Head of caudate nucleus (tissue), 42 donors: Measurements from ENCODE around the gene FLVCR1.
"Not testable (repeated sequence)": the region's sequence is repeated elsewhere in the genome, so short reads cannot be mapped to it uniquely, and the experiment has no call there.

Experiments used
- DNase-seq, 42 donors: peaks; one replicate each; pipeline versions ENCODE4 v3.0.0 to v3.0.0-alpha.2; 2020 to 2021; ENCODE audit warnings: mixed read lengths in 7 of 42
- intact Hi-C: fragments of 100-400 bp; cut with DNase I; formaldehyde crosslinking; loops from one replicate; pipeline ENCODE4 v1.15.0; 2022

Gene FLVCR1

GRCh38 chr1:212856755-212857154 lies 1.3 kb upstream of the FLVCR1 start:
- DNase-seq: no peak
- intact Hi-C loops: no loop called here

- intact Hi-C loops: no loop called here
- DNase-seq: peak in 35 of 42 donors; percentile 5 to 57 (median 25)
Observed at GRCh38 chr1:212858461-212859265, 588 bp downstream of the FLVCR1 start.

GRCh38 chr1:212860713-212861581 lies 2.9 kb downstream of the FLVCR1 start:
- intact Hi-C loops: no loop called here
- no peak for DNase-seq

GRCh38 chr1:212862111-212862690 lies 4.1 kb downstream of the FLVCR1 start:
- intact Hi-C loops: no loop called here
- DNase-seq: no peak

DNA sequence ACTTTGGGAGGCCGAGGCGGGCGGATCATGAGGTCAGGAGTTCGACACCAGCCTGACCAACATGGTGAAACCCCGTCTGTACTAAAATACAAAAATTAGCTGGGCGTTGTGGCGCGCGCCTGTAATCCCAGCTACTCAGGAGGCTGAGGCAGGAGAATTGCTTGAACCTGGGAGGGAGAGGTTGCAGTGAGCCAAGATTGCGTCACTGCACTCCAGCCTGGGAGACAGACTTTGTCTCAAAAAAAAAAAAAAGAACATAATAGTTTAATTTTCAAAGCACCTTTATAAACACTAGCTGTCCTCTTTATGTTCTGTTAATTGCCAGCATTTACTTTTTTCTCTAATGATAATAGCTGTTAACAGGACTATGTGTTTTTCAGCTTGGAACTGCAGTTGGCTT lies 5.3 kb downstream of the FLVCR1 start:
- DNase-seq: not testable (repeated sequence)

GRCh38 chr1:212864201-212864600 lies 6.1 kb downstream of the FLVCR1 start:
- DNase-seq: peak in 11 of 42 donors; percentile 8 to 53 (median 19)
- intact Hi-C loops: no loop called here

More for the DNA sequence above, 5.3 kb downstream of the FLVCR1 start:
- intact Hi-C loops: not testable (repeated sequence)

DNA sequence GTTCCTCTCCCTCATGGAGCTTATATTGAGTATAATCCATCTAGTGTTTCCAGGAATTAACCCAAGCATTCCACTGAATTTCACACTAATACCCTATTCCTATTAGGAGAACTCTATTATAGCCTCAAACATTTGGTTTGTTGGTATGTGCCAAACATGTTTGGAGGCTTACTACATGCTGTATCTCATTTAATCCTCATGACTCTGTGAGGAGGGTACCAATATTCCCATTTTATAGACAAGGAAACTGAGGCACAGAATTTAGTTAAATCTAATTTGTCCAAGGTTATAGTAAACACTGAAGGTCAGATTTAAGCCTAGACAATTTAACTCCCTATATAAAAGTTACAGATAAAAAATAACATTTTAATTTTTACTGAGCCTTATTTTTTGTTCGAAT lies 9.1 kb downstream of the FLVCR1 start:
- intact Hi-C loops: no loop called here
- no peak for DNase-seq

- DNase-seq: no peak
- intact Hi-C loops: no loop called here
Observed at GRCh38 chr1:212871976-212872375, 13.9 kb downstream of the FLVCR1 start.

DNA sequence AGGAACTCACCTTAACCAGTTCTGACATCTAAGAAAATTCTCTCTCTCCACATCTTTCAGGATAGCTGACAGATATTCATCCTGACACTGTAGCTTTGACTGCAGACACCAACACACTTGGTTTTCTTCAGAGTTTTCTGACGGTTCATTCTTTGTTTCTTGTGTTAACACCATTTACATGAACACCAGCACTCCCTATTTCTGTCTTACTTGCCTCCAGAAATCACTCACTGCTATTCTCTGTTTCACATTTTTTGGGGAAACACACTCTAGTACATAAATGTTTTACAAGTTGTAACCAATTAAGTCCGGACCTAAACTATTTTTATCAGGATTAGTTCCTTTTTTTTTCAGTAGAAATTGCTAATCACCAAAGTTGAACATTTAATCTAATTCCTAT lies 15.4 kb downstream of the FLVCR1 start:
- no peak for DNase-seq
- intact Hi-C loops: no loop called here

- DNase-seq: no peak
- intact Hi-C loops: no loop called here
Observed at GRCh38 chr1:212878418-212878817, 20.3 kb downstream of the FLVCR1 start.

DNA sequence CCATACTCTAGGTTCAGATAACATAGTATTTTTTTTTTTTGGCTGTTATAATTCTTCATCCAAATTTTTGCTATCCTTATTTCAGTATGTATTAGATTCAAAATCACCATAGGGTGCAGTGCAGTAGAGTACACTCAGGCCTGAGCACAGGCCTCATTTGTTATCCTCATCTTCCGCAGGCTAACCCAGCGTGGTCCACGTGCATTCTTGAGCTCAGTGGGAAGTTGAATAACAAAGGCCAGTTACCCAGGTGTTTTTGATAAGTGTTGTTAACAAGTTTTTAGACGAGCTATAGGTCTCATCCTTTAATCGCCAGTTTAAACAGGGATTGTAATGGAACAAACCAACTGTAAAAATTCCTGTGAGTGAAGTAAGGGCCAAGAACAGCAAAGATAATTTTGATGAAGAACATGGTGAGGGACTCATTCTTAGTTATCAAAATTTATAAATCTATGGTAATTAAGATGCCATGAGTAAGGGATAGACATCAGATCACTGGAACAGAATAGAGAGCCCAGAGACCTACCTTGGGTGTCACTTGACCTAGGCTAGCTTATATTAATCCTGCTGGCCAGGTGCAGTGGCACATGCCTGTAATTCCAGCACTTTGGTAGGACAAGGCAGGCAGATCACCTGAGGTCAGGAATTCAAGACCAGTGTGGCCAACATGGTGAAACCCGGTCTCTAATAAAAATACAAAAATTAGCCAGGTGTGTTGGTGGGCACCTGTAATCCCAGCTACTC lies 22.0 kb downstream of the FLVCR1 start:
- DNase-seq: no peak
- intact Hi-C loops: no loop called here

DNA sequence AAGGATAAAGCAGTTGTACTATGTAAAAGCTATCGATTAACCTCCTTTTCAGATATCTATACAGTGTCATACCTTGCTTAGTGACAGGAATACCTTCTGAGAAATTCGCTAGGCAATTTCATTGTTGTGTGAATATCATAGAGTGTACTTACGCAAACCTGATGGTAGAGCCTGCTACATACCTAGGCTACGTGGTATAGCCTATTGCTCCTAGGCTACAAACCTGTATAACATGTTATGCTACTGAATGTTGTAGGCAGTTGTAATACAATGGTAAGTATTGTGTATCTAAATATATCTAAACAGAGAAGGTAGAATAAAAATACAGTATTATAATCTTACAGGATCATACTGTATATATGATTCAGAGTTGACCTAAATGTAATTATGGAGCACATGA lies 26.5 kb downstream of the FLVCR1 start:
- intact Hi-C loops: no loop called here
- DNase-seq: no peak

GRCh38 chr1:212892108-212892507 lies 34.0 kb downstream of the FLVCR1 start:
- DNase-seq: no peak
- intact Hi-C loops: no loop called here

DNA sequence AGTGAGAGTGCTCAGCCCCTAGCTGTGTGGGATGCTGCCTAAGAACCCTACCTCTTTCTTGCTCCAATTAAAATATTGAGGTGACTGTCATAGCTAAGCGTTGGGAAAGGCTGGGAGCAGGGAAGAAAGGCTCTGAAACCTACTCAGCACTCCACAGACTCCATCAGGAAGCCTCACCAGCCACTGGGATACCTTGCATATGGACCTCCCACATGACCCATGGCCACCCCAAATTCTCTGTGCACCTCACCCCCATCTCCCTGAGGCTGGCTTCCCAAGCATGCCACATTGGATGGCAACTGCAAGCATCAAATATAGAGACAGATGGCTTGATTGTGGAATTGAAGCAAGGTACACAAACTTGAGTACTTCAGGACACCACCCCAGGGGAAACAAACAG lies 41.8 kb downstream of the FLVCR1 start:
- DNase-seq: no peak
- intact Hi-C loops: no loop called here

GRCh38 chr1:212901290-212901689 lies 43.2 kb downstream of the FLVCR1 start:
- intact Hi-C loops: no loop called here
- no peak for DNase-seq

GRCh38 chr1:212902054-212902453 lies 44.0 kb downstream of the FLVCR1 start:
- intact Hi-C loops: no loop called here
- no peak for DNase-seq

- intact Hi-C loops: no loop called here
- no peak for DNase-seq
Observed at GRCh38 chr1:212903664-212904063, 45.6 kb downstream of the FLVCR1 start.

DNA sequence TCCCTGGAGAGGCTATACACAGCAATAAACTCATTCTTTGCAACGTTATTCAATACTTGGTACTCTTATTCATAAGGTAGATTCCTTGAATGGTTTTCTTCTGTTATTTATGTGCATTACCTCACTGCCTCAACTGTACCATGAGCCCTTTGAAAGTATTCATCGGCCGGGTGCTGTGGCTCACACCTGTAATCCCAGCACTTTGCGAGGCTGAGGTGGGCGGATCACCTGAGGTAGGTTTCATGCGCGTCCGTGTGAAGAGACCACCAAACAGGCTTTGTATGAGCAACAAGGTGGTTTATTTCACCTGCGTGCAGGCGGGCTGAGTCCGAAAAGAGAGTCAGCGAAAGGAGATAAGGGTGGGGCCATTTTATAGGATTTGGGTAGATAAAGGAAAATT lies 50.0 kb downstream of the FLVCR1 start:
- DNase-seq, intact Hi-C loops: not testable (repeated sequence)

- intact Hi-C loops: no loop called here
- DNase-seq: no peak
Observed at GRCh38 chr1:212908971-212909370, 50.9 kb downstream of the FLVCR1 start.
